Neural progenitor cell (in vitro differentiated cells): ENCODE measurements around the gene LRRC19.

Experiments
- CTCF ChIP-seq: fragments of 200-600 bp; sonication (generic); IDR thresholded peaks from 2 replicates; pipeline ENCODE4 v1.5.1; 2017; ENCODE audit warnings: antibody characterized with exemption, mild to moderate bottlenecking
- EZH2 ChIP-seq: fragments of 200-600 bp; sonication (generic); IDR thresholded peaks from 2 replicates; pipeline ENCODE4 v1.6.1; 2017; ENCODE audit warnings: antibody characterized with exemption, mild to moderate bottlenecking, moderate library complexity
- EZH2phosphoT487 ChIP-seq: fragments of 200-600 bp; sonication (generic); IDR thresholded peaks from 2 replicates; pipeline ENCODE4 v1.6.1; 2017; ENCODE audit warnings: antibody characterized with exemption

- TF ChIP-seq CTCF (no peak), EZH2 (no peak), EZH2phosphoT487 (no peak)
Observed at GRCh38 chr9:27037499-27037898, 32.0 kb upstream of the LRRC19 start.
